K562 (cell line): ENCODE results near the gene TM2D3. TPM values are rescaled to one million over a fixed set of nuclear protein-coding genes. Genes with fewer than 3 reads are reported as not detected.

Experiments used
- ATAC-seq: fragments of 200-7000 bp; cut with Tn5 transposase; 3 replicates; pipeline ENCODE4 v1.9.1; 2020; ENCODE audit warnings: moderate library complexity
- BruUV-seq: library from RNA; stranded (reverse); fragments of 400-500 nt; replicated peaks from 2 replicates; lab custom pipeline; 2021; lab: Mats Ljungman, UMichigan
- CTCF ChIA-PET: fragments of 300-600 bp; formaldehyde crosslinking; extraction: SDS; loops from one replicate; lab custom pipeline; 2021; ENCODE audit warnings: low intra/inter-chr PET ratio; lab: Yijun Ruan, JAX
- POLR2A ChIA-PET: fragments of 300-600, 350-650 bp; sonication (Branson Sonifier 250); formaldehyde crosslinking; extraction: SDS; loops from one replicate; lab custom pipeline; 2021; ENCODE audit warnings: antibody characterized with exemption, inconsistent platforms; lab: Yijun Ruan, JAX
- DNase-seq, 4 experiments: peaks; one replicate each; pipeline versions ENCODE4 v3.0.0 to v3.0.0-alpha.2; 2011 to 2018; ENCODE audit warnings: low spot score in 3 of 4, mixed read lengths in 3 of 4; ENCODE audit errors: extremely low read depth in 1 of 4
- FAIRE-seq: peaks from 2 replicates; lab custom pipeline; 2011; peaks lifted over from hg19 to GRCh38; lab: Jason Lieb, UNC
- H2AFZ ChIP-seq: 2 replicates; pipeline ENCODE4 v1.6.0; 2011; ENCODE audit warnings: low read depth, low read length, control low read depth, inconsistent platforms
- H3K27ac ChIP-seq: fragments of 200-600 bp; 3 replicates; pipeline ENCODE4 v1.8.0; 2011; ENCODE audit warnings: low read depth, mild to moderate bottlenecking, control low read depth, inconsistent platforms, low read length, moderate library complexity, mixed read lengths; ENCODE audit errors: extremely low read depth
- H3K27me3 ChIP-seq, 2 experiments: fragments of 300-600 bp in 1 of 2; 2 replicates in 1 of 2; 3 replicates in 1 of 2; pipeline versions ENCODE4 v1.6.0 to v1.8.0; 2011; ENCODE audit warnings: inconsistent platforms in 2 of 2, low read length in 2 of 2, mild to moderate bottlenecking in 1 of 2, mixed read lengths in 1 of 2, moderate library complexity in 1 of 2; ENCODE audit not compliant: control insufficient read depth in 2 of 2, insufficient read depth in 2 of 2
- H3K36me3 ChIP-seq: fragments of 300-600 bp; 3 replicates; pipeline ENCODE4 v1.8.0; 2011; ENCODE audit warnings: mild to moderate bottlenecking, low read length, inconsistent platforms; ENCODE audit not compliant: control insufficient read depth, insufficient read depth
- H3K4me1 ChIP-seq, 2 experiments: fragments of 200-600 bp in 1 of 2; replicated peaks in 1 of 2; 2 replicates in 1 of 2; 3 replicates in 1 of 2; pipeline versions ENCODE4 v1.5.1 to v1.8.0; 2011; ENCODE audit warnings: inconsistent platforms in 2 of 2, low read length in 2 of 2, mild to moderate bottlenecking in 1 of 2, mixed read lengths in 1 of 2, moderate library complexity in 1 of 2; ENCODE audit not compliant: control insufficient read depth in 2 of 2, insufficient read depth in 2 of 2
- H3K4me2 ChIP-seq: 2 replicates; pipeline ENCODE4 v1.6.1; 2011; ENCODE audit warnings: low read length, control low read depth, inconsistent platforms, mixed read lengths; ENCODE audit not compliant: insufficient read depth
- H3K4me3 ChIP-seq: fragments of 200-600 bp; sonication (generic), shearing (Covaris generic); 2 replicates; pipeline ENCODE4 v1.5.1; 2016; ENCODE audit warnings: control low read depth, inconsistent platforms
- H3K79me2 ChIP-seq: fragments of 200-600 bp; 3 replicates; pipeline ENCODE4 v1.8.0; 2011; ENCODE audit warnings: low read length, inconsistent platforms; ENCODE audit not compliant: control insufficient read depth, insufficient read depth
- H3K9ac ChIP-seq, 2 experiments: 2 replicates each; pipeline versions ENCODE4 v1.6.0 to v1.6.1; 2011; ENCODE audit warnings: low read depth in 2 of 2, low read length in 2 of 2, control low read depth in 1 of 2, inconsistent platforms in 1 of 2, mild to moderate bottlenecking in 1 of 2, mixed read lengths in 1 of 2; ENCODE audit not compliant: insufficient read depth in 1 of 2
- H3K9me1 ChIP-seq: one replicate; pipeline ENCODE4 v1.6.0; 2011; ENCODE audit warnings: inconsistent platforms, mild to moderate bottlenecking, low read length, moderate library complexity; ENCODE audit not compliant: control insufficient read depth, insufficient read depth
- H3K9me3 ChIP-seq: replicated peaks from 2 replicates; pipeline ENCODE4 v1.5.1; 2011; ENCODE audit warnings: low read depth, low read length, inconsistent platforms; ENCODE audit not compliant: control insufficient read depth, insufficient read depth
- H4K20me1 ChIP-seq: replicated peaks from 2 replicates; pipeline ENCODE4 v1.6.1; 2011; ENCODE audit warnings: low read length, inconsistent platforms, mixed read lengths; ENCODE audit not compliant: control insufficient read depth, insufficient read depth
- CHD2 ChIP-seq: IDR thresholded peaks from 2 replicates; pipeline ENCODE4 v1.6.1; 2011; ENCODE audit warnings: low read depth, low read length
- CREBBP ChIP-seq: IDR thresholded peaks from one replicate; pipeline ENCODE4 v1.6.1; 2012; ENCODE audit warnings: low read depth, mild to moderate bottlenecking, control low read depth, inconsistent platforms, low read length
- HDAC3 ChIP-seq: fragments of 450-650 bp; IDR thresholded peaks from 2 replicates; pipeline ENCODE4 v1.6.1; 2018; ENCODE audit warnings: borderline replicate concordance, mild to moderate bottlenecking, moderate library complexity; ENCODE audit not compliant: partially characterized antibody
- HDAC8 ChIP-seq: fragments of 450-650 bp; IDR thresholded peaks from 2 replicates; pipeline ENCODE4 v1.6.1; 2016; ENCODE audit warnings: mild to moderate bottlenecking, missing genetic modification characterization, moderate library complexity, missing compliant biosample characterization
- KLF16 ChIP-seq: IDR thresholded peaks from 2 replicates; pipeline ENCODE4 v1.6.1; 2016; ENCODE audit warnings: antibody characterized with exemption
- MCM2 ChIP-seq: fragments of 450-650 bp; IDR thresholded peaks from 2 replicates; pipeline ENCODE4 v1.6.1; 2017; ENCODE audit warnings: low read depth, mild to moderate bottlenecking
- MLLT1 ChIP-seq, 2 experiments: fragments of 450-650 bp; IDR thresholded peaks; 2 replicates each; pipeline ENCODE4 v1.6.1; 2016
- MTA2 ChIP-seq: fragments of 450-650 bp; IDR thresholded peaks from 2 replicates; pipeline ENCODE4 v1.6.1; 2016; ENCODE audit warnings: low read depth
- MXD1 ChIP-seq: fragments of 250-450 bp; sonication (Bioruptor Pico); IDR thresholded peaks from 2 replicates; pipeline ENCODE4 v1.8.0; 2021; ENCODE audit warnings: borderline replicate concordance, mild to moderate bottlenecking, moderate library complexity; ENCODE audit not compliant: poor library complexity, severe bottlenecking
- NBN ChIP-seq: fragments of 450-650 bp; IDR thresholded peaks from 2 replicates; pipeline ENCODE4 v1.6.1; 2016; ENCODE audit warnings: low read depth, mild to moderate bottlenecking
- NCOA4 ChIP-seq: fragments of 450-650 bp; IDR thresholded peaks from 2 replicates; pipeline ENCODE4 v1.6.1; 2018; ENCODE audit warnings: mild to moderate bottlenecking; ENCODE audit not compliant: partially characterized antibody
- PRMT5 ChIP-seq: sonication (generic); formaldehyde crosslinking; IDR thresholded peaks from 2 replicates; pipeline ENCODE4 v1.5.0; 2020; ENCODE audit warnings: missing genetic modification reagents
- RBM17 ChIP-seq: fragments of 200-400 bp; formaldehyde crosslinking; IDR thresholded peaks from 2 replicates; pipeline ENCODE4 v1.6.1; 2017; ENCODE audit warnings: low read depth, mild to moderate bottlenecking, low read length, borderline replicate concordance
- RFX7 ChIP-seq: fragments of 250-450 bp; sonication (Bioruptor Pico); IDR thresholded peaks from 2 replicates; pipeline ENCODE4 v1.5.1; 2021; ENCODE audit warnings: mild to moderate bottlenecking
- SMC3 ChIP-seq: conservative IDR thresholded peaks from 2 replicates; pipeline ENCODE4 v1.6.1; 2011; ENCODE audit warnings: low read depth, low read length, improper control_type of control experiment; ENCODE audit not compliant: insufficient read depth
- SRF ChIP-seq, 2 experiments: fragments of 250-450, 450-650 bp in 1 of 2; sonication (Bioruptor Pico) in 1 of 2; sonication (generic) in 1 of 2; formaldehyde crosslinking; IDR thresholded peaks; 2 replicates each; pipeline versions ENCODE4 v1.5.0 to v1.5.1; 2020 to 2022; ENCODE audit warnings: mild to moderate bottlenecking in 1 of 2, missing genetic modification reagents in 1 of 2
- TARDBP ChIP-seq: fragments of 450-650 bp; IDR thresholded peaks from 2 replicates; pipeline ENCODE4 v1.6.1; 2016
- ZBTB1 ChIP-seq: sonication (generic); formaldehyde crosslinking; IDR thresholded peaks from 2 replicates; pipeline ENCODE4 v1.8.1; 2023; ENCODE audit warnings: missing genetic modification reagents, low read depth, mild to moderate bottlenecking, borderline replicate concordance
- ZNF76 ChIP-seq: fragments of 250-450 bp; sonication (Bioruptor Pico); IDR thresholded peaks from 2 replicates; pipeline ENCODE4 v1.4.0; 2020; ENCODE audit warnings: mild to moderate bottlenecking, moderate library complexity, borderline replicate concordance
- WGBS: fragments of 100-300 bp; shearing (Covaris generic); methylation state at CpG from one replicate; pipeline ENCODE4 v1.1.6; 2016; ENCODE audit warnings: low coverage, mixed read lengths; ENCODE audit not compliant: insufficient coverage; ENCODE audit errors: missing lambda C conversion rate; 5-methylcytosine and 5-hydroxymethylcytosine counted together
- in situ Hi-C: fragments of 300-500 bp; cut with MboI; formaldehyde crosslinking; loops from 4 replicates; pipeline ENCODE4 v1.15.0; 2018; ENCODE audit warnings: inconsistent platforms, mixed read lengths
- intact Hi-C: fragments of 100-400 bp; cut with micrococcal nuclease; formaldehyde crosslinking; loops from 2 replicates; pipeline ENCODE4 v1.14.2; 2022
- polyA plus RNA-seq, 8 experiments: library from polyadenylated mRNA; depleted of rRNA in 4 of 8; stranded (reverse) in 5 of 8; unstranded in 3 of 8; fragments of >200 nt; fragmentation: Nextera tagmentation in 2 of 8; fragmentation: Illumina TruSeq in 1 of 8; extraction: Ambion mirVana in 2 of 8; extraction: Trizol in 1 of 8; gene quantifications; 2 replicates each; pipeline versions ENCODE4 v1.2.1 to v1.2.3, GENCODE V29; 2011 to 2014; ENCODE audit warnings: inconsistent platforms in 1 of 8, missing spikeins in 1 of 8
- total RNA-seq, 7 experiments: library from RNA; depleted of rRNA in 6 of 7; stranded (reverse); fragments of >200 nt in 6 of 7; fragmentation: Illumina TruSeq in 2 of 7; extraction: Trizol in 2 of 7; gene quantifications; 2 replicates each; pipeline versions ENCODE4 v1.2.1 to v1.2.3, GENCODE V29; 2011 to 2021; ENCODE audit warnings: low replicate concordance in 1 of 7

The TM2D3 gene
- total and polyA plus RNA-seq, 9 of the 15 experiments (the other 6 are each of a cell fraction or from before 2014, with no cell fraction given), result 16.5 to 67.9 (median 31.3) TPM

- Histone ChIP-seq H3K36me3 (no peaks in the 10 kb centered on the region), H3K9me1 (no peaks in the 10 kb centered on the region), H3K4me3 (no peak overlapping the region), H3K27me3 (peaks cover 16 to 33% of the 10 kb centered on the region in 2 experiments)
- TF ChIP-seq ZBTB1 (CRISPR knock-in tag), result no peak
- no peak for TF ChIP-seq MCM2
- no peak for TF ChIP-seq HDAC3
- TF ChIP-seq MLLT1 (IDR thresholded peaks at IDR 0.05), result no peak
- TF ChIP-seq ZNF76, result no peak
- TF ChIP-seq MTA2, result no peak
- no peak for TF ChIP-seq NCOA4
- TF ChIP-seq TARDBP, result no peak
- TF ChIP-seq CHD2, result no peak
- TF ChIP-seq CREBBP, result no peak
- no peak for TF ChIP-seq RFX7 (CRISPR knock-in tag)
- TF ChIP-seq NBN, result no peak
- no peak for TF ChIP-seq SRF (CRISPR knock-in tag; IDR thresholded peaks at IDR 0.05)
- TF ChIP-seq HDAC8 (tag), result no peak
- TF ChIP-seq MXD1 (CRISPR knock-in tag), result no peak
- no peak for TF ChIP-seq SMC3
- TF ChIP-seq RBM17, result no peak
- no peak for TF ChIP-seq PRMT5 (CRISPR knock-in tag)
- no peak for TF ChIP-seq KLF16
- TF ChIP-seq, all 486 proteins: peak for 0
- ATAC-seq (no peak), DNase-seq (no peak), FAIRE-seq (no peak)
- ChIA-PET CTCF (no interaction called here), POLR2A (interaction anchor here (0.6 kb wide), 1 partner anchor 36 kb away, joined by 3 read pairs; no protein-coding TSS in a partner anchor)
- H4K20me1 ChIP-seq, result no peaks in the 10 kb centered on the region; the same call in 1 of the 2 replicates
- no peaks in the 10 kb centered on the region for H3K9me3 ChIP-seq
- no TSS peak for BruUV-seq
- H3K79me2 ChIP-seq, result no peaks in the 10 kb centered on the region
- no peak overlapping the region for H3K4me2 ChIP-seq
- in situ Hi-C loops (no loop called here), intact Hi-C loops (no loop called here)
- H2AFZ ChIP-seq, result no peak overlapping the region
- H3K27ac ChIP-seq, result no peak overlapping the region
- no peaks in the 10 kb centered on the region; a peak in 1 of 5 replicates for H3K4me1 ChIP-seq
- 0% methylated on average over 4 of the region's 4 CpGs for WGBS
- H3K9ac ChIP-seq, result no peak overlapping the region
Observed at GRCh38 chr15:101604124-101604874, 47.9 kb downstream of the TM2D3 start.
